ENCODE measurements around the gene CDKN2A. TPM values are rescaled to one million over a fixed set of nuclear protein-coding genes. Genes with fewer than 3 reads are reported as not detected.

Gene CDKN2A
- total RNA-seq, 2 donors from 2014 or later: 6.2 TPM; not detected in 1

GRCh38 chr9:22033012-22033630, 38.9 kb upstream of the CDKN2A start:
- H3K27me3 ChIP-seq: no peaks in the 10 kb centered on the region
- DNase-seq (no peak), ATAC-seq (no peak)
- WGBS, 2 donors: 71 to 86% methylated on average over 8 of the region's 8 CpGs
- no peak overlapping the region for H3K4me3 ChIP-seq
- intact Hi-C loops (cut with DNase I): no loop called here
- H3K36me3 ChIP-seq (replicated peaks in 1 of 2; ENCODE audit: insufficient read depth in 1 of 2, low read depth in 2 of 2): no peaks in the 10 kb centered on the region
- H3K27ac ChIP-seq: no peak overlapping the region
- TF ChIP-seq CTCF (IDR thresholded peaks at IDR 0.05): no peak
- no peaks in the 10 kb centered on the region for H3K9me3 ChIP-seq
- peaks cover 18% of the 10 kb centered on the region for H3K4me1 ChIP-seq

- intact Hi-C loops (cut with DNase I): no loop called here
- WGBS, 2 donors: 76 to 89% methylated on average over 4 of the region's 4 CpGs
- Histone ChIP-seq H3K36me3 (replicated peaks in 1 of 2; ENCODE audit: insufficient read depth in 1 of 2, low read depth in 2 of 2) (no peaks in the 10 kb centered on the region), H3K27ac (no peak overlapping the region), H3K4me1 (peaks cover 10% of the 10 kb centered on the region), H3K9me3 (no peaks in the 10 kb centered on the region), H3K4me3 (no peak overlapping the region), H3K27me3 (no peaks in the 10 kb centered on the region)
- ATAC-seq (no peak), DNase-seq (no peak)
- TF ChIP-seq CTCF (IDR thresholded peaks at IDR 0.05): no peak
- TF ChIP-seq POLR2A (IDR thresholded peaks at IDR 0.05): no peak
Measured at GRCh38 chr9:22031655-22032411, 37.6 kb upstream of the CDKN2A start.

- H3K27me3 ChIP-seq: no peaks in the 10 kb centered on the region
- peak overlapping the region in 1 of 4 donors; percentile 46 for H3K27ac ChIP-seq
- H3K9me3 ChIP-seq: no peaks in the 10 kb centered on the region
- intact Hi-C loops (cut with DNase I): no loop called here
- WGBS, 2 donors: 36 to 54% methylated on average over 1 of the region's 1 CpG
- peak; percentile 88 for ATAC-seq
- TF ChIP-seq POLR2A (IDR thresholded peaks at IDR 0.05) (no peak), CTCF (IDR thresholded peaks at IDR 0.05) (no peak)
- H3K36me3 ChIP-seq (replicated peaks in 1 of 2; ENCODE audit: insufficient read depth in 1 of 2, low read depth in 2 of 2): no peaks in the 10 kb centered on the region
- DNase-seq: no peak
- H3K4me1 ChIP-seq: peaks cover 10% of the 10 kb centered on the region
- no peak overlapping the region for H3K4me3 ChIP-seq
Measured at GRCh38 chr9:22030101-22030598, 36.0 kb upstream of the CDKN2A start.

- whole genome bisulfite sequencing, 2 donors: 73 to 89% methylated on average over 4 of the region's 4 CpGs
- H3K27me3 ChIP-seq: no peaks in the 10 kb centered on the region
- H3K4me1 ChIP-seq: peaks cover 10% of the 10 kb centered on the region
- H3K27ac ChIP-seq: no peak overlapping the region
- TF ChIP-seq CTCF (IDR thresholded peaks at IDR 0.05) (no peak), POLR2A (IDR thresholded peaks at IDR 0.05) (no peak)
- ATAC-seq: no peak
- no peak for DNase-seq
- H3K36me3 ChIP-seq (replicated peaks in 1 of 2; ENCODE audit: insufficient read depth in 1 of 2, low read depth in 2 of 2): no peaks in the 10 kb centered on the region
- H3K4me3 ChIP-seq: no peak overlapping the region
- intact Hi-C loops (cut with DNase I): loop anchor here (10.0 kb wide), 1 partner anchor 206 kb away; no protein-coding TSS in a partner anchor
- H3K9me3 ChIP-seq: no peaks in the 10 kb centered on the region
Measured at GRCh38 chr9:22029231-22029630, 35.0 kb upstream of the CDKN2A start.
